ENCODE data around the gene TSFM. TPM values are rescaled to one million over a fixed set of nuclear protein-coding genes. Genes with fewer than 3 reads are reported as not detected.

Gene TSFM

DNA sequence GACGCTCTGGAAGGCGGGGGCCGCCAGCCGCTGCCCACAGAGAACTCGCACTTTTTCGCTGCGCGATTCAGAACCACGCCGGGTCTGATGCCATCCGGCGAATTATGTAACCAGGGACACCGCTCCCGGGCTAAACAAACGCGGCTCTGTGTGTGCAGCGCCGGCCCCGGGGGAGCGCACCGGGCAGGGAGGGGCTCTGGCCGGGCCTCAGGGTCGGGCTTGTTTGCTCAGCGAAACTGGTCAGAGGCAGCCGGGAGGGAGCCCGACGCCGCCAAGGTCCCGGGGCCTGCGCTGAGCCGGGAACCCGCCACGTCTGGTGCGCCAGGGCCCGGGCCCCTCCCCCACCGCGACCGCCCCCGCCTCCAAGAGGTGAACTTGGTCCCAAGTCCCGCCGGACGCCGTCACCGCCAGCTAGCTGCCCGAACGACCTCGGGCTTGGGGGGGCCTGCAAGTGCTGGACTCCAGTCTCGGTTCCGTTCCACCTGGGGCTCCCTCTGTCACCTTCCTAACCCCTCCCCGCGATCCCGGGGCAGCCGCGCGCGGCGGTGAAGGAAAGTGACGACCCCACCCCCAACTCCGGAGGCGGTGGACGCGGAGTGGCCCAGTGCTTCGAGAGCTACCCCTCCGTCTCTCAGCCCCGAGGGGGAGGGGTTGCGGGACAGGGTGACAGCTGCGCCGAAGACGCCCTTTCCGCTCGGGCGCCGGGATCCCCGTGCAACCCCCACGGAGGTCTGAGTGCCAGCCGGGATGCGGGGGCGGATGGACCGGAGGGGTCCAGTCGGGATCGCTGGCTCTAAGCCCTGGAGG, 63.1 kb downstream of the TSFM start:
- peak overlapping the region; percentile 94 for H3K27ac ChIP-seq (replicated peaks)
- H3K27me3 ChIP-seq (ENCODE audit: insufficient read depth, poor library complexity, severe bottlenecking), result no peaks in the 10 kb centered on the region
- H3K4me3 ChIP-seq (replicated peaks; ENCODE audit: insufficient read depth, low read length), result peak overlapping the region; percentile 98
- DNase-seq (ENCODE audit: low read depth in 1 of 2, low spot score in 1 of 2), result peak; percentile 55 to 56
- peak; percentile 44; the same call in 1 of the 2 replicates for TF ChIP-seq POLR2AphosphoS5 (IDR thresholded peaks at IDR 0.05; ENCODE audit: low read depth)
- TF ChIP-seq, protein P1, sequence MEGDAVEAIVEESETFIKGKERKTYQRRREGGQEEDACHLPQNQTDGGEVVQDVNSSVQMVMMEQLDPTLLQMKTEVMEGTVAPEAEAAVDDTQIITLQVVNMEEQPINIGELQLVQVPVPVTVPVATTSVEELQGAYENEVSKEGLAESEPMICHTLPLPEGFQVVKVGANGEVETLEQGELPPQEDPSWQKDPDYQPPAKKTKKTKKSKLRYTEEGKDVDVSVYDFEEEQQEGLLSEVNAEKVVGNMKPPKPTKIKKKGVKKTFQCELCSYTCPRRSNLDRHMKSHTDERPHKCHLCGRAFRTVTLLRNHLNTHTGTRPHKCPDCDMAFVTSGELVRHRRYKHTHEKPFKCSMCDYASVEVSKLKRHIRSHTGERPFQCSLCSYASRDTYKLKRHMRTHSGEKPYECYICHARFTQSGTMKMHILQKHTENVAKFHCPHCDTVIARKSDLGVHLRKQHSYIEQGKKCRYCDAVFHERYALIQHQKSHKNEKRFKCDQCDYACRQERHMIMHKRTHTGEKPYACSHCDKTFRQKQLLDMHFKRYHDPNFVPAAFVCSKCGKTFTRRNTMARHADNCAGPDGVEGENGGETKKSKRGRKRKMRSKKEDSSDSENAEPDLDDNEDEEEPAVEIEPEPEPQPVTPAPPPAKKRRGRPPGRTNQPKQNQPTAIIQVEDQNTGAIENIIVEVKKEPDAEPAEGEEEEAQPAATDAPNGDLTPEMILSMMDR (IDR thresholded peaks at IDR 0.05; ENCODE audit: insufficient read depth, low read length), result no peak
- no peak for TF ChIP-seq SPI1 (IDR thresholded peaks at IDR 0.05; ENCODE audit: borderline replicate concordance, low read depth)

- peaks cover under 1% of the 10 kb centered on the region for H3K27me3 ChIP-seq (ENCODE audit: insufficient read depth, poor library complexity, severe bottlenecking)
- H3K27ac ChIP-seq (replicated peaks), result peak overlapping the region; percentile 94
- DNase-seq (ENCODE audit: low read depth in 1 of 2, low spot score in 1 of 2), result no peak
- TF ChIP-seq POLR2AphosphoS5 (IDR thresholded peaks at IDR 0.05; ENCODE audit: low read depth), result no peak
- TF ChIP-seq, protein P2, sequence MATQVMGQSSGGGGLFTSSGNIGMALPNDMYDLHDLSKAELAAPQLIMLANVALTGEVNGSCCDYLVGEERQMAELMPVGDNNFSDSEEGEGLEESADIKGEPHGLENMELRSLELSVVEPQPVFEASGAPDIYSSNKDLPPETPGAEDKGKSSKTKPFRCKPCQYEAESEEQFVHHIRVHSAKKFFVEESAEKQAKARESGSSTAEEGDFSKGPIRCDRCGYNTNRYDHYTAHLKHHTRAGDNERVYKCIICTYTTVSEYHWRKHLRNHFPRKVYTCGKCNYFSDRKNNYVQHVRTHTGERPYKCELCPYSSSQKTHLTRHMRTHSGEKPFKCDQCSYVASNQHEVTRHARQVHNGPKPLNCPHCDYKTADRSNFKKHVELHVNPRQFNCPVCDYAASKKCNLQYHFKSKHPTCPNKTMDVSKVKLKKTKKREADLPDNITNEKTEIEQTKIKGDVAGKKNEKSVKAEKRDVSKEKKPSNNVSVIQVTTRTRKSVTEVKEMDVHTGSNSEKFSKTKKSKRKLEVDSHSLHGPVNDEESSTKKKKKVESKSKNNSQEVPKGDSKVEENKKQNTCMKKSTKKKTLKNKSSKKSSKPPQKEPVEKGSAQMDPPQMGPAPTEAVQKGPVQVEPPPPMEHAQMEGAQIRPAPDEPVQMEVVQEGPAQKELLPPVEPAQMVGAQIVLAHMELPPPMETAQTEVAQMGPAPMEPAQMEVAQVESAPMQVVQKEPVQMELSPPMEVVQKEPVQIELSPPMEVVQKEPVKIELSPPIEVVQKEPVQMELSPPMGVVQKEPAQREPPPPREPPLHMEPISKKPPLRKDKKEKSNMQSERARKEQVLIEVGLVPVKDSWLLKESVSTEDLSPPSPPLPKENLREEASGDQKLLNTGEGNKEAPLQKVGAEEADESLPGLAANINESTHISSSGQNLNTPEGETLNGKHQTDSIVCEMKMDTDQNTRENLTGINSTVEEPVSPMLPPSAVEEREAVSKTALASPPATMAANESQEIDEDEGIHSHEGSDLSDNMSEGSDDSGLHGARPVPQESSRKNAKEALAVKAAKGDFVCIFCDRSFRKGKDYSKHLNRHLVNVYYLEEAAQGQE (IDR thresholded peaks at IDR 0.05; ENCODE audit: insufficient replicate concordance, low read depth), result no peak
- no peak for TF ChIP-seq GABPA (IDR thresholded peaks at IDR 0.05; ENCODE audit: low read depth)
- TF ChIP-seq, protein P1 (IDR thresholded peaks at IDR 0.05; ENCODE audit: insufficient read depth, low read length), result no peak
- no peak for TF ChIP-seq SPI1 (IDR thresholded peaks at IDR 0.05; ENCODE audit: borderline replicate concordance, low read depth)
- peak overlapping the region; percentile 98 for H3K4me3 ChIP-seq (replicated peaks; ENCODE audit: insufficient read depth, low read length)
These were observed 63.6 kb downstream of the TSFM start for GRCh38 chr12:57846285-57846576.

DNA sequence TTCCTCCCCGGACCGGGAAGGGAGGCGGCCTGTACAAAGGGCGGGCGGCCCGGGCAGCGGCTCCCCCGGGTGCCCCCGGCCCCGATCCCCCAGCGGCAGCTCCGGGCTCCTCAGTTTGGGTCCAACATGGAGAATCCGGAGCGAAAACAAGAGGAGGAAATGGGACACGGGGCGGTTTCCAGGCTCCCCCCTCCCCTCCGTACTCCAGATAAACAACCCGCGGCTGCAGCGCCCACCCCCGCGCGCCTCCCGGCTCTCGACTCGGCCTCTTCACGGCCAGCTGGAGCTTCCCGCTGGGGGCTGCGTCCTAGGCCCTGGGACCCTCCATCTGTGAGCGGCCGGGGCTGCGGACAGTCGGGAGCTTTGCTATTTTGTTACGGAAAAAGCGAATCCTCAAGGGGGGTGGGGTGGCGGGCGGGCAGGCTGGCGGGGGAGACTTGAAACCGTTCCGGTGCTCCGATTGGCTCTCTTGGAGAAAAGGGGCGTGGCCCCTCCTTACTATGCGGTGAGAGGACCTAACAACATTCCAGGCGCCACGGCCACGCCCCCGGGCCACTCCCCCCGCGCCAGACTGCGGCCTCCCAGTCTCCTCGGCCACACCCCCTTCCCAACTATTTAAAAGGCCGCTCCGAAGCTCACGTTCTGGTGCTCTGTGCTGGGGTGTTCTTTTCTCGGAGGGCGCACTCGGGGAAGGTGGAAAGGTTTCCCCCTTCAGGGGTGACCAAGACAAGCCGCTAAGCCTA, 64.2 kb downstream of the TSFM start, which contains the start of gene CTDSP2:
Gene CTDSP2, minus strand, starts transcription at position 153 of the 743 bp plus-strand sequence. CDS start 294 bp downstream, outside the sequence.
- Histone ChIP-seq H3K27ac (replicated peaks) (peak within 1 kb of the TSS; percentile 94), H3K4me3 (replicated peaks; ENCODE audit: insufficient read depth, low read length) (peak within 1 kb of the TSS; percentile 98), H3K27me3 (ENCODE audit: insufficient read depth, poor library complexity, severe bottlenecking) (peaks cover 5% of the 10 kb centered on the region)
- DNase-seq (ENCODE audit: low read depth in 1 of 2, low spot score in 1 of 2), result peak; percentile 94 to 99
- no peak for TF ChIP-seq SPI1 (IDR thresholded peaks at IDR 0.05; ENCODE audit: borderline replicate concordance, low read depth)
- TF ChIP-seq, protein P1 (IDR thresholded peaks at IDR 0.05; ENCODE audit: insufficient read depth, low read length), result no peak
- TF ChIP-seq, protein P2 (IDR thresholded peaks at IDR 0.05; ENCODE audit: insufficient replicate concordance, low read depth), result no peak
- no peak for TF ChIP-seq POLR2AphosphoS5 (IDR thresholded peaks at IDR 0.05; ENCODE audit: low read depth)
- no peak for TF ChIP-seq GABPA (IDR thresholded peaks at IDR 0.05; ENCODE audit: low read depth)

Small RNA genes within 50 kb of the gene (microRNA-seq; reads per million reads assigned to microRNA genes)
- gene MIR26A2 (40.7 reads per million, percentile 57 among the genes with 10 or more reads in this experiment), gene MIR6759 (not detected)
